Sigmoid colon (tissue), 7 donors: ENCODE data around the gene WFIKKN2. TPM values are rescaled to one million over a fixed set of nuclear protein-coding genes. Genes with fewer than 3 reads are reported as not detected.

ENCODE experiments used
- DNase-seq: peaks from one replicate; pipeline ENCODE4 v3.0.0-alpha.2; 2019
- H3K27ac ChIP-seq, 4 donors: fragments of 200-600 bp; sonication (generic); one replicate each; pipeline ENCODE4 v1.5.1; 2016 to 2019; ENCODE audit warnings: mild to moderate bottlenecking in 1 of 4
- H3K27me3 ChIP-seq, 3 donors: fragments of 200-600 bp; sonication (generic); one replicate each; pipeline ENCODE4 v1.5.1; 2019; ENCODE audit warnings: mild to moderate bottlenecking in 1 of 3
- H3K36me3 ChIP-seq, 4 donors: fragments of 200-600 bp; sonication (generic); one replicate each; pipeline ENCODE4 v1.5.1; 2016 to 2019
- H3K4me1 ChIP-seq, 4 donors: fragments of 200-600 bp; sonication (generic); one replicate each; pipeline ENCODE4 v1.5.1; 2017 to 2019
- H3K4me3 ChIP-seq, 4 donors: fragments of 200-600 bp; sonication (generic); one replicate each; pipeline ENCODE4 v1.5.1; 2017 to 2019; ENCODE audit warnings: mild to moderate bottlenecking in 2 of 4, moderate library complexity in 1 of 4
- H3K9me3 ChIP-seq, 4 donors: fragments of 200-600 bp in 3 of 4; sonication (generic) in 3 of 4; one replicate each; pipeline versions ENCODE4 v1.5.1 to v1.6.1; 2013 to 2019
- EP300 ChIP-seq, 4 donors: sonication (generic); formaldehyde crosslinking; IDR thresholded peaks; one replicate each; pipeline ENCODE4 v1.6.1; 2017; ENCODE audit warnings: antibody characterized with exemption in 4 of 4
- POLR2A ChIP-seq, 2 donors: fragments of 450-650 bp; IDR thresholded peaks; one replicate each; pipeline ENCODE4 v1.6.1; 2016; ENCODE audit warnings: antibody characterized with exemption in 2 of 2, mild to moderate bottlenecking in 2 of 2, moderate library complexity in 2 of 2
- POLR2AphosphoS5 ChIP-seq, 4 donors: sonication (generic); formaldehyde crosslinking; IDR thresholded peaks; one replicate each; pipeline ENCODE4 v1.6.1; 2017; ENCODE audit warnings: antibody characterized with exemption in 4 of 4
- WGBS, 2 donors: extraction: QIAGEN DNeasy Blood & Tissue Kit; methylation state at CpG; one replicate each; pipeline ENCODE4 v1.1.7; 2013; 5-methylcytosine and 5-hydroxymethylcytosine counted together
- intact Hi-C: fragments of 100-400 bp; cut with DNase I; formaldehyde crosslinking; loops from one replicate; pipeline ENCODE4 v1.15.1; 2023
- polyA plus RNA-seq, 3 donors: library from polyadenylated mRNA; stranded (reverse); fragments of 200-250 nt; gene quantifications; one replicate each; pipeline ENCODE4 v1.2.3, GENCODE V29; 2013
- total RNA-seq, 4 donors: library from RNA; depleted of rRNA; stranded (reverse); fragments of >200 nt; gene quantifications; one replicate each; pipeline ENCODE4 v1.1.0, GENCODE V29; 2016
- TF ChIP-seq, protein P1 (sequence below), 4 experiments: fragments of 450-650 bp in 3 of 4; fragments of 200-600 bp in 1 of 4; IDR thresholded peaks; one replicate each; pipeline ENCODE4 v1.5.1; 2016 to 2019; ENCODE audit warnings: antibody characterized with exemption in 4 of 4, mild to moderate bottlenecking in 3 of 4, moderate library complexity in 2 of 4
- donor health status: healthy with polysubstance abuse.
- donor health status: Bipolar disorder and iron deficiency.
- donor health status: healthy.

Gene WFIKKN2
- total and polyA plus RNA-seq, 7 donors = under 0.01 to 1.1 (median 0.11) TPM; not detected in 1

- no peak for DNase-seq
- no peaks in the 10 kb centered on the region for H3K36me3 ChIP-seq
- H3K9me3 ChIP-seq = no peaks in the 10 kb centered on the region
- intact Hi-C loops = no loop called here
- no peak overlapping the region for H3K27ac ChIP-seq
- peaks cover 0 to 3% (median 0%) of the 10 kb centered on the region in 4 donors for H3K4me1 ChIP-seq
- H3K27me3 ChIP-seq = no peaks in the 10 kb centered on the region
- no peak overlapping the region for H3K4me3 ChIP-seq
- no peak for TF ChIP-seq POLR2AphosphoS5 (IDR thresholded peaks at IDR 0.05)
- no peak for TF ChIP-seq POLR2A (IDR thresholded peaks at IDR 0.05)
- WGBS, 2 donors = 92 to 93% methylated on average over 14 of the region's 14 CpGs
These were observed 8.8 kb downstream of the WFIKKN2 start for GRCh38 chr17:50844117-50844700.

DNA sequence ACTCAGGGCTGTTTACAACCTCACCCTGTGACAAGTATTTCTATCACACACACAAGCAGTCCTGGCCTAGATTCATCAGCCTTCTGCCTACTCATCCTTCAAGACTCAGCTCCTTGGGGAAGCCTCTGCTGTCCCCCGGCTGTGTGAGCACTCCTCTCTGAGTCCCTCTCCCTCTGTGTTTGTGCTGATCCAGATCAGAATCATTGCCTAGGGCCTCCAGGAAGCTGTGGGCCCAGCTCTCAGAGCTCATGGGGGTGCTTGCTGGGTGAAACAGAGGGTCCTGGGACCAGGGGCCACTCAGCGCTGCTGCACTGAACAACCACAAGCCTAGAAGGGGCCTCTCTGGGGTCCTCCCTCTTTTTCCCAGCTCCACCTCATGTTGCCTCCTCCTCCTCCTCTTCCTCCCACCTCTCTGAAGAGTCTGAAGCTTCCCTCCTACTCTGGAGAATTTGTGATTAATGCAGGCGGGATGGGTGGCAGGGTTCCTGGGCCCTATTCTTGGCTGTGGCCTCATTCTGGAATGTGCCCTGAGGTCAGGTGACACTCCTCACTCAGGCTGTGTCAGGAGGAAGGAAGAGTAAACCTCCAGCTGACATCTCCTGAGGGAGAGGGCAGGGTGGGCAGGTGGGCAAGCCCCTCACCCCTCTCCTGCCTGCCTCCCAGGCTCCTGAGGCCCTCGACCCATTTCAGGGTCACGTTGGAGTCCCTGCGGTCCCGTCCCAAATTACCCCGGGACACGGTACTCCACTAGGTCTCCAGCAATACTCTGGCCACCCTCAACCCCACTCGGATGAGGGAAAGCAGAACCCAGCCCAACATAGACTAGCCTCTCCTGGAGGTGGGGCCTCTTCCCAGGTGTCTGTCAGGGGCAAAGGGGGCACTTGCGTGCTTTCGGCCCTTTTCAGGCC is 10.1 kb downstream of the WFIKKN2 start:
- H3K27ac ChIP-seq = no peak overlapping the region
- no peak overlapping the region for H3K4me3 ChIP-seq
- intact Hi-C loops = no loop called here
- DNase-seq = peak; percentile 38
- no peaks in the 10 kb centered on the region for H3K36me3 ChIP-seq
- TF ChIP-seq POLR2AphosphoS5 (IDR thresholded peaks at IDR 0.05) (no peak), EP300 (IDR thresholded peaks at IDR 0.05) (no peak), POLR2A (IDR thresholded peaks at IDR 0.05) (no peak)
- TF ChIP-seq, protein P1, sequence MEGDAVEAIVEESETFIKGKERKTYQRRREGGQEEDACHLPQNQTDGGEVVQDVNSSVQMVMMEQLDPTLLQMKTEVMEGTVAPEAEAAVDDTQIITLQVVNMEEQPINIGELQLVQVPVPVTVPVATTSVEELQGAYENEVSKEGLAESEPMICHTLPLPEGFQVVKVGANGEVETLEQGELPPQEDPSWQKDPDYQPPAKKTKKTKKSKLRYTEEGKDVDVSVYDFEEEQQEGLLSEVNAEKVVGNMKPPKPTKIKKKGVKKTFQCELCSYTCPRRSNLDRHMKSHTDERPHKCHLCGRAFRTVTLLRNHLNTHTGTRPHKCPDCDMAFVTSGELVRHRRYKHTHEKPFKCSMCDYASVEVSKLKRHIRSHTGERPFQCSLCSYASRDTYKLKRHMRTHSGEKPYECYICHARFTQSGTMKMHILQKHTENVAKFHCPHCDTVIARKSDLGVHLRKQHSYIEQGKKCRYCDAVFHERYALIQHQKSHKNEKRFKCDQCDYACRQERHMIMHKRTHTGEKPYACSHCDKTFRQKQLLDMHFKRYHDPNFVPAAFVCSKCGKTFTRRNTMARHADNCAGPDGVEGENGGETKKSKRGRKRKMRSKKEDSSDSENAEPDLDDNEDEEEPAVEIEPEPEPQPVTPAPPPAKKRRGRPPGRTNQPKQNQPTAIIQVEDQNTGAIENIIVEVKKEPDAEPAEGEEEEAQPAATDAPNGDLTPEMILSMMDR (IDR thresholded peaks at IDR 0.05) = no peak
- H3K9me3 ChIP-seq = no peaks in the 10 kb centered on the region
- whole genome bisulfite sequencing, 2 donors = 91 to 95% methylated on average over 12 of the region's 12 CpGs
- no peaks in the 10 kb centered on the region for H3K27me3 ChIP-seq
- peaks cover 0 to 3% (median 0%) of the 10 kb centered on the region in 4 donors for H3K4me1 ChIP-seq

DNA sequence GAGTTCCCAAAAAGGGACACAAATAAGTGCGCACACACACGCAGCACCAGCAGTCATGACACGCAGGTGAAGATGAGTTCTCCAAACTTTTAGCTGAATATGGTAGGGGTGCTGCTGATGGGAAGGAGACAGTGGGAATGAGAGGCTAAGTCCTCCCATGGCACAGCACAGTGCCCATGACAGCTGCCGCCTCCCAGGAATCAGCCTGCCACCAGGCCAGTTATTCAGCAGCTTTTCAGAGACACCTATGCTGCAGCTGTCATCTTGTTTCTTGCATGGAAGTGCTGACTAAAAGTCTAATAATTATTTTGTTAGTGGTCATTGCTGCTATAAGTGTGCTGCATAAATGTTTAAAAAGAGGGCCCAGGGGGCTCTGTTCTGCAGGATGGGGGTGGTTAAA is 12.2 kb downstream of the WFIKKN2 start:
- Histone ChIP-seq H3K27ac (no peak overlapping the region), H3K27me3 (no peaks in the 10 kb centered on the region), H3K36me3 (no peaks in the 10 kb centered on the region), H3K4me3 (no peak overlapping the region), H3K9me3 (no peaks in the 10 kb centered on the region), H3K4me1 (peaks cover 0 to 7% (median 4%) of the 10 kb centered on the region in 4 donors)
- WGBS, 2 donors = 98 to 99% methylated on average over 4 of the region's 4 CpGs
- TF ChIP-seq POLR2AphosphoS5 (IDR thresholded peaks at IDR 0.05) (no peak), EP300 (IDR thresholded peaks at IDR 0.05) (no peak), POLR2A (IDR thresholded peaks at IDR 0.05) (no peak)
- TF ChIP-seq, protein P1 (IDR thresholded peaks at IDR 0.05) = no peak
- intact Hi-C loops = no loop called here
- DNase-seq = no peak

GRCh38 chr17:50848039-50848438 is 12.7 kb downstream of the WFIKKN2 start:
- Histone ChIP-seq H3K27me3 (no peaks in the 10 kb centered on the region), H3K4me3 (no peak overlapping the region), H3K9me3 (no peaks in the 10 kb centered on the region), H3K36me3 (no peaks in the 10 kb centered on the region), H3K4me1 (peaks cover 0 to 8% (median 7%) of the 10 kb centered on the region in 4 donors), H3K27ac (no peak overlapping the region)
- TF ChIP-seq, protein P1 (IDR thresholded peaks at IDR 0.05) = no peak
- TF ChIP-seq POLR2A (IDR thresholded peaks at IDR 0.05) = no peak
- intact Hi-C loops = no loop called here
- no peak for DNase-seq
- WGBS, 2 donors = 87 to 94% methylated on average over 3 of the region's 3 CpGs

DNA sequence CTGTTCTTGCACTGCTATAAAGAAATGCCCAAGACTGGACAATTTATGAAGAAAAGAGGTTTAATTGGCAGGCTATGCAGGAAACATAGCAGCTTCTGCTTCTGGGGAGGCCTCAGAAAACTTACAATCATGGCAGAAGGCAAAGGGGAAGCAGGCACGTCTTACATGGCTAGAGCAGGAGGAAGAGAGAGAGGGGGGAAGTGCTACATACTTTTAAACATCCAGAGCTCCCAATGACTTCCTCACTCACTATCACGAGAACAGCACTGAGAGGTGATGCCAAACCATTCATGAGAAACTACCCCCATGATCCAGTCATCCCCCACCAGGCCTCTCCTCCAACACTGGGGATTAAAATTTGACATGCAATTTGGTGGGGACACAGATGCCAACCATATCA is 13.3 kb downstream of the WFIKKN2 start:
- no peak overlapping the region for H3K27ac ChIP-seq
- no peaks in the 10 kb centered on the region for H3K9me3 ChIP-seq
- no peak for DNase-seq
- intact Hi-C loops = no loop called here
- H3K4me3 ChIP-seq = no peak overlapping the region
- 72 to 81% methylated on average over 2 of the region's 2 CpGs for WGBS, 2 donors
- H3K27me3 ChIP-seq = no peaks in the 10 kb centered on the region
- no peaks in the 10 kb centered on the region for H3K36me3 ChIP-seq
- TF ChIP-seq, protein P1 (IDR thresholded peaks at IDR 0.05) = no peak
- TF ChIP-seq POLR2A (IDR thresholded peaks at IDR 0.05) (no peak), POLR2AphosphoS5 (IDR thresholded peaks at IDR 0.05) (no peak), EP300 (IDR thresholded peaks at IDR 0.05) (no peak)
- peaks cover 0 to 8% (median 7%) of the 10 kb centered on the region in 4 donors for H3K4me1 ChIP-seq
